Measurements from ENCODE around the gene MKLN1.
"Not testable (repeated sequence)": the region's sequence is repeated elsewhere in the genome, so short reads cannot be mapped to it uniquely, and the experiment has no call there.

The MKLN1 gene

GRCh38 chr7:131501930-131502685 lies 174.4 kb downstream of the MKLN1 start:
- no peak for DNase-seq (ENCODE audit: low read depth)

- no peak for DNase-seq (ENCODE audit: low read depth)
These were observed 175.3 kb downstream of the MKLN1 start for GRCh38 chr7:131502810-131503508.

GRCh38 chr7:131503639-131504038 lies 176.0 kb downstream of the MKLN1 start:
- no peak for DNase-seq (ENCODE audit: low read depth)

- no peak for DNase-seq (ENCODE audit: low read depth)
These were observed 176.7 kb downstream of the MKLN1 start for GRCh38 chr7:131504157-131504899.

DNA sequence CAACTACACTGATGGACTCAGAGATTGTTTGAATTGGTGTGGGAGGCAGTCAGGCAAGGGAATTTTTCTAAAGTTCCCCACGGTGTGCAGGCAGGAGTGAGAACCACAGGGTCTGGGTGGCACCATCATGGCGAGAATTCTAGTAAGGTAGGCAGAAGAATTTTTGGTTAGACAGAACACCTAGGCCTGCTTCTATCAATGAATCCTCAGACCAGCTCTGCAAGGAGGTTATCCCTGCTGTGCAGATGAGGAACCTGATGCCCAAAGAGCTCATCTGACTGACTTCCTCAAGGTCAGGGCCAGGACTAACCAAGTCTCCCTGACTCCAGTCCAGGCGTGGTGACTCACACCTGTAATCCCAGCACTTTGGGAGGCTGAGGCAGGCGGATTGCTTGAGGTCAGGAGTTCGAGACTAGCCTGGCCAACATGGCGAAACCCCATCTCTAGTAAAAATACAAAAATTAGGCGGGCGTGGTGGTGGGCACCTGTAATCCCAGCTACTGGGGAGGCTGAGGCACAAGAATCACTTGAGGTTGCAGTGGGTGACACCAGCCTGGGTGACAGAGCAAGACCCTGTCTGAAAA lies 177.5 kb downstream of the MKLN1 start:
- DNase-seq (ENCODE audit: low read depth): not testable (repeated sequence)

DNA sequence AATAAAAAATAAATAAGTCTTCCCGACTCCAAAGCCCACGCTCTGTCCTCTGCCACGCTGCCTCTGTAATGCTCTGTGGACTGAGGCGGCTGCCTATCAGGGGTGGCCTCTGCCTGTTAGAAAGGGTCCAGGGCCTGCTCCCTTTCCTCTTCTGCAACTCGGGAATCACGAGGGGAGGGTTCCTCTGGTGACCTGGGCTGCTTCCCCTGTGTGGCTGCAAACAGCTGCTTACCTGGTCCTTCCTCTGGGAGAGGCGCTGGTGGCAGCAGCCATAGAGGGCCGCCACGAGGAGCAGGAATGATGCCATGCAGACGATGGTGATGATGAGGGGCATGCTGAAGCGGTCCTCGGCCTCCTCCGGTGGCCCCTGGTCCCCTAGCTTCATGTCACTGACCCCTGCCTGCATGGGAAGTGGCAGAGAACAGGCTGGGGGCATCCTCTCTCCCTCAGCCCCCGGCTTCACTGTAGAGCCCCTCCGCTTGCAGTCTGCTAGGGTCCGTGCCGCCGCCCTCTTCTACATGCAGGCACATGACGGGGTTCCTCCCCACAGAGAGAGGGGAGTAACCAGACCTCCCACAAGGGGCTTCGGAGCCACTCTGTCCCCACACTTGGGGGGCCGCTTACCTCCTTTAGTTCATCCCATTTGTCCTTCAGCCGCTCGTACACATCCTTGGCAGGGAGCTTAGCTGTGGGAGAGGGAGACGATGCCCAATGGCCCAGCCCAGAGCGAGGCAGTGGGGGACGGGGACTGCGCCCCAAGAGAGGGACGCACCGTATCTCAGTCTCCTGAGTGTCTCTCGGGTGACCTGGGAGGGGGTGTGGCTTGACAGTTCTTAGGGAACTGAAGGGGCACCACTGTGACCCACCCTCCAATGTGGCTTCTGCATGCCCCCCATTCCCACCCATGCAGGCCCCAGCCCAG lies 178.2 kb downstream of the MKLN1 start:
- no peak for DNase-seq (ENCODE audit: low read depth)

- no peak for DNase-seq (ENCODE audit: low read depth)
These were observed 178.9 kb downstream of the MKLN1 start for GRCh38 chr7:131506597-131506996.

DNA sequence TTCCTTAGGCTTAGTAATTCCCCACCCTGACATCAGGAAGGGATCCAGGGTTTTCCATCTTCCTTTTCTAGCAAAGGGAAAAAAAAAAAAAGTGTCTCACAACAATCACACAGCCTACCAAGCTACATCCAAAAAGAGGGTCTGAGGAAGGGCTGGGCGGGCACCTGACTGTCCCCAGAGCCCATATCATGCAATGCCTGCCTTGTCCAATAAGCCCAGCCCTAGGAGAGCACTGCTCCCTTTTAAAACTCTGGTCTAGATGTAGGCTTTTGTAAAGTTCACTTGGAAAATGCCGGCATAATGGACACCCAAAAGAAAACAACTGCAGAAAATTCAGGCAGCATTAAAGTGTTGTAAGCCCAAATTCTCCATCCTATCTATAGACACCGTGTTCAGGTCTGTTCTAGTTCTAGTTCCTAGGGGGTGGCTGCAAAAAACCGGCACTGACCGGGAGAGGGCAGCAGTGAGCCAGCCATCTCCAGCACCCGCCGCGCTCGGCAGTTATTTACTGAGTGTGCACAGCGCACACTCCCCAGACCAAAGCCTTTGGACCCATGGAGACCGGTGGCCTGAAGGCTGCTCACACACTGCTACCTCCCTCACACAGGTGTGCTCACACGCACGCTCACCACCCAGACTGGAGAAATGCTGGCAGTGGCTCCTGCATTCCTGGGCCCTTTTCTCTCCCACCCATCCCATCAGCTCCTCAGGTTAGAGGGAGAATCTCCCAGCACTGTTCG lies 180.1 kb downstream of the MKLN1 start:
- DNase-seq (ENCODE audit: low read depth): peak; percentile 72

DNA sequence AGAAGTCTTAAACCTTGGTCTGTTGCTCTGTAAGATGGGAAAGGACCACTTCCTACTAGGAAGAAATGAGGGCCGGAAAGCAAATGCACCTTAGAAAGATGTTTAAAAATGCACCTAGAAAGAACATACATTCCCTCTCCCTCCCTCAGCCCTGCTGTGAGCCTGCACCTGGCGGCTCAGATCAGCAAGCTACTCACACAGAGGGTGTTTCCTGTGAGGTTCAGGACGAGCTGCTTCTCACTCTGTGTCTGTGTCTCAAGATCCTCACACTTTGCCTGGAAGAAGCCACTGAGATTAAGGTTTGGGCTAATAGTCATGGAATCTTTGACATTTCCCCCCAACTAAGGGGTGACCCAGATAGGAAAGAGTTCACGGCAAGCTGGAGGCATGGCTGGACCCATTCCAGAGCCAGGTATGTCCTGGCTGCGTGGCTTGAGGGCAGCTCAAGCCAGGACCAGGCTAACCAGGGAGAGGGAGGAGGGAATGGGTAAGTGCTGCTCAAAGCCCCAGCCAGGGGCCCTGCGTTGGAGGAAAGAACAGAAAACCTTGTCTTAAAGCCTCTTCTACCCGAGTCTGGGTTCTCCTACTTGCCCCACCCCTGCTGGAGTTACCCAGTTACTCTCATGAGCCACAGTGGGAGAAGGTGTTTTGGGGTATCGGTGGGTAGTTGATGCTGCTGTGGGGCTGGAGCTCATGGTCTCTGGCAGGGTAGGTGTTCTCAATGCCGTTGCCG lies 181.2 kb downstream of the MKLN1 start:
- no peak for DNase-seq (ENCODE audit: low read depth)

DNA sequence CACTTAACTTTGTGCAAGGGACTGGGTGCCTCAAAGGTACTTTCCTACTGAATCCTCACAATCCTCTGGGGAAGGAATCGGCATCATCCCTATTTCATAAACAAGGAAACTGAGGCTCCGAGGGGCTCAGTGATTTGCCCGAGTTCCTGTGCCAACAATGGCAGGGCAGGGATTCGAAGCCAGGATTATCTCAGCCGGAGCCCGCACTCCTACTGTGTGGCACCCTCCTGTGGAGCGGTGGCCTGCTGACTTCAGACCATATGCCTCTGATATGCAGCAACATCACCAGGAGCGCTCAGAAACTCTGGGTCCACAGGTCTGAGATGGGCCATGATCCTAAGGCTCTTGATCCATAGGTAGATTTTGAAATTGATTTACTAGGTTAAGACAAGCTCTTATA lies 182.1 kb downstream of the MKLN1 start:
- DNase-seq (ENCODE audit: low read depth): no peak

DNA sequence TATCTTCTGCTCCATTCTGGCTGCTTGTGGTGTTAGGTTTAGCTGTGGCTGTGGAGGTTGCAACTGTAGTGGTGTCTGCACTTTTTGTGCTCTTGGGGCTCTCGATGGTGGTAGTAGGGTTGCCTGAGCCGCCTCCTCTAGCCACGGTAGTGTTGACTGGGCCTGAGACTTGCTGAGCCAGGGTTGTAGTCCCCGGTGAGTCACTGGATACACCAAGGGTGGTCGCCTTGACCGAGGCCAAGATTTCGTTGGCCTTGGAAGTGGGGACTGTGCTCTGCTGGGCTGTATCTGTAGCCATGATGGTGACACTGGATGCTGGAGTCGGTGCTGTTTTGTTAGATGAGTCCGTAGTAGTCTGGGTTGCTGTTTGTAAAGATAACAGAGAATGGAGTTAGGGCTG lies 183.4 kb downstream of the MKLN1 start:
- no peak for DNase-seq (ENCODE audit: low read depth)

- no peak for DNase-seq (ENCODE audit: low read depth)
These were observed 184.3 kb downstream of the MKLN1 start for GRCh38 chr7:131511774-131512535.

DNA sequence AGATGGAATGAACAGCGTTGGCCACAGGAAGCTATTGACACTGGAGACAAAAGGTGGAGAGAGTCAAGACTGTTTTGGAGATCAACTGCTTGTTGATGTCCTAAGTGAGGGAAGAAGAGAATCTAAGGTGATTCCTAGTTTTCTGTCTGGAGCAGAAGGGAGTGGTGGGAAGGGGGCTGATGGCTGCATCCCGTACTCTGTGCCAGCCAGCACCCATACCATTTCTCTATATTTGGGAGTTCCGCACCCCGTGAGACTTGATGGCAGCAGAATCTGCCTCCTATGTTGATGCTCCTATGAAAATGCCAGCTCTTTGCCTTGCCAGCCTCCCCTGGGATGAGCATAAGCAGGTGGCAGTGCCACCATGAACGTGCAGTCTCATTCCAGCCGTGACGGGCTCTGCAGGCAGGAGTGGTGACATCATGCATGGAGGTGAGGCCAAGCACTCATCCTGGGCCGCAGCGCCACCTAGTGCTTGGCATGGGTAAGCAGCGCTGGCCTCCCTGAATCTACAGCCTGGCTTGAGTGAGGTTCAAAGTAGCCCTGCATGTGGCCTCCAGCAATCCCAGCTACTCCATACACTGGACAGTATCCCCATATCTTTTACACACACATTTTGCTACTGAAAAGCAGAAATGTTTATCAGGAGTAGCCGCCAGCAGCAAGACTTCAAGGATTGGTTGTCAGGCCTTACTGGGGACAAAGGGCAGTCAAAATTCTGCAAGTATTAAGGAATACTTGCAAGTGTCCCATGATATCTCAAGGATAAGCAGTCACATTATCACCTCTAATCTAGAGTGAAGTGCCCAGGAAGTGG lies 185.8 kb downstream of the MKLN1 start:
- peak; percentile 75 for DNase-seq (ENCODE audit: low read depth)

GRCh38 chr7:131515471-131515870 lies 187.8 kb downstream of the MKLN1 start:
- not testable (repeated sequence) for DNase-seq (ENCODE audit: low read depth)

DNA sequence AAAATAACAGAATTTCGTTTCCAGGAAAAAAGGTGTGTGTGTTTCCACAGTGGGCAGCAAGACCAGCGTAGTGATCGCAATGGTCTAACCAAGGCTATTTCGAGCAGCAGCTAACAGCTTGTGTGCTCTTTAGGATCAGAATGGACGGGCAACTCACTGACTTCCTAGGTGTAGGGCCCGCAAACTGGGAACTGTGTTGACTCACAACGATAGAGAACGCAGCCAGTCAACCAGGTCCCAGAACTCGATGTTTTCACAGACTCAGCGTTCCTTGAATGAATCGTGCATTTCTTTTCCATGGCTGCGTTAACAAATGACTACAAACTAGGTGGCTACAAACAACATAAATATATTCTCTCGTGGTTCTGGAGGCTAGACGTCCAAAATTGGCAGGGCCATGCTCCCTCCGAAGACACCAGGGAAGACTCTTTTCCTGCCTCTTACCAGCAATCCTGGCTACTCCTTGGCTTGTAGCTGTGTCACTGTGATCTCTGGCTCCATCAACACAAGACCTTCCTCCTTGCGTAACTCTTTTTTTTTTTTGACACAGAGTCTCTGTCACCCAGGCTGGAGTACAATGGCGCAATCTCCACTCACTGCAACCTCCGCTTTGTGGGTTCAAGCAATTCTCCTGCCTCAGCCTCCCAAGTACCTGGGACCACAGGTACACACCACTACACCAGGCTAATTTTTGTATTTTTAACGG lies 189.7 kb downstream of the MKLN1 start:
- DNase-seq (ENCODE audit: low read depth): no peak

DNA sequence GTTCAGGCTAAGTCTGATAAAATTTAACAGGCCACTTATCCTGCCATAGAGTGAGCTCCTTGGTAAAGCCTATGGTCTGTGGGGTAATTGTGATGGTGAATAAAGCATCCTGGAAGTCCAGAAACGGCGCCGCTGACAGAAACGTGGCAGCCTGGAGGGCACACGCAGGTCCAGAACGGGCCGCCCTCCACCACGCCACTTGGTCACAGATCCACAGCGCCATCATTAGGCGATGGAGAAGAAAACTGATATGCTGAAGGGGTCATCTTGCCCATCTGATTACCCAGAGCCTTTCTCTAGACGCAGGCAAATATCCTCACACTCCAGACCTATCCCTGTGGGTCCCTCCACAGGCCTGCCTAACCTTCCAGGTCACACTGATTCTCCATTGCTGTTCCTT lies 190.9 kb downstream of the MKLN1 start:
- no peak for DNase-seq (ENCODE audit: low read depth)

DNA sequence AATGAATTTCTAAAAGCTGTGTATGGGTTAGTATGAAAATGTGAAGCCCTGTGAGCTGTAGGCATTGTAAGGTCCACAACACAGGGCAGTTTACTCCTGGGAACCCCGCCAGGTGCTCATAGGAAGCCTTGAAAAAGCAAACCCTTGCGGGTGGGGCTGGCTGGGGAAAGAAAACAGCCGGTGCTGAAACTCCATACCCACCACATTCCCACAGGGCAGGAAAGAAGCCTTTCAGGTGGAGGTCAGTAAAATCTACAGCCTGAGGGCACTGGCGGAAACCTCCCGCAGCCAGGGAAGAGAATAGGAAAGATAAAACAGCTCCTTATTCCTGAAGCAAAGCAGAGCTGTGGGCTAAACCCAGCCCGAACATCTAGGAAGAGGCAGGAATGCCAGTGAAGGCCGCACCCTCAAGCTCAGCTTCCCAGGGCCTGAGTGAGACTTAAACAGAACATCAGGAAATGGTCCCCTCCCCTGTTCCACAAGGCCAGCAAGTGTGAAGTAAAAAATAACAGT lies 194.0 kb downstream of the MKLN1 start:
- DNase-seq (ENCODE audit: low read depth): no peak
